ENCODE data around the gene OR51T1.

OR51T1 gene

GRCh38 chr11:4863876-4864275 lies 17.8 kb upstream of the OR51T1 start:
- TF ChIP-seq CTCF (IDR thresholded peaks at IDR 0.05; ENCODE audit: low read depth, low read length, missing control alignments), result no peak
- no peak overlapping the region for H3K4me3 ChIP-seq (replicated peaks; ENCODE audit: low read depth, low read length)
- DNase-seq (ENCODE audit: extremely low read depth, low read depth), result no peak

- no peak for DNase-seq (ENCODE audit: extremely low read depth, low read depth)
- no peak for TF ChIP-seq CTCF (IDR thresholded peaks at IDR 0.05; ENCODE audit: low read depth, low read length, missing control alignments)
- H3K4me3 ChIP-seq (replicated peaks; ENCODE audit: low read depth, low read length), result no peak overlapping the region
Measured at GRCh38 chr11:4865855-4866254, 15.8 kb upstream of the OR51T1 start.

DNA sequence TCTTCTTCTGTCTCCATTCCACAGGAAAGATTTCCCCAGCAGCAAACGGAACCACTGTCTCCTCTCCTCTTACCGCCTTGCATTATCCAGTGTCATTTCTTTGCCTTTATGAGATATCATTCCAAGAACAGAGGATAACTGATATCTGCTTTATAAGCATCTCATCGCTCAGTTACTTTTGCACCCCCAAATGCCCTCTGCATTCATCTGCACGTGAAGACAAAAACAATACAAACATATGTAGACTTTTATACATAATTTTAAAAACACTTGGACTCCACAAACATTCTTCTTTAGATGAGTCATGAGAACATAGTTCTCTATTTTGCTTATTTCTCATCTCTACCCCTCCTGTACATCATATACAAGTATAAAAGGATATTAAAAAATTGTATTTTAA lies 512 bp upstream of the OR51T1 start:
- H3K4me3 ChIP-seq (replicated peaks; ENCODE audit: low read depth, low read length), result no peak overlapping the region
- TF ChIP-seq CTCF (IDR thresholded peaks at IDR 0.05; ENCODE audit: low read depth, low read length, missing control alignments), result no peak
- no peak for DNase-seq (ENCODE audit: extremely low read depth, low read depth)

- no peak for TF ChIP-seq CTCF (IDR thresholded peaks at IDR 0.05; ENCODE audit: low read depth, low read length, missing control alignments)
- no peak overlapping the region for H3K4me3 ChIP-seq (replicated peaks; ENCODE audit: low read depth, low read length)
- no peak for DNase-seq (ENCODE audit: extremely low read depth, low read depth)
Measured at GRCh38 chr11:4882543-4882942, 843 bp downstream of the OR51T1 start.

DNA sequence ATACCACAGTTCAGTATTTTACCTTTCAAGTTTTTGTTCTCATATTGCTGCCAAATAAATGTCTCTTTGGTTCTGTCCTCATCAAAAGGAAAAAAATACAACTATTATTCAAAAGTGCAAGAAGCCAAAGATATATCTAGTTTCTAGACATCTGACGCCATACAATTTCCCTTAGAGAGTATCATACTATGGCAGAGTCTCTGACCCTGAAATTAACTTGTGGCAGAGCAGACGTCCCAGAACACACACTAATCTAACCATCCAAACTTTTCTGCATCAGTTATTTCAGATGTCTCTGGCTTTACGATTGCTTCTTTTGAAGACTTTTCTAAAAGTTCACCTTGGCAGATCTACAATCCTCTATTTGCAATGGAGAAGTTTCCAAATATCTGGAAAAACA lies 2.7 kb downstream of the OR51T1 start:
- DNase-seq (ENCODE audit: extremely low read depth, low read depth), result no peak
- H3K4me3 ChIP-seq (replicated peaks; ENCODE audit: low read depth, low read length), result no peak overlapping the region
- no peak for TF ChIP-seq CTCF (IDR thresholded peaks at IDR 0.05; ENCODE audit: low read depth, low read length, missing control alignments)

DNA sequence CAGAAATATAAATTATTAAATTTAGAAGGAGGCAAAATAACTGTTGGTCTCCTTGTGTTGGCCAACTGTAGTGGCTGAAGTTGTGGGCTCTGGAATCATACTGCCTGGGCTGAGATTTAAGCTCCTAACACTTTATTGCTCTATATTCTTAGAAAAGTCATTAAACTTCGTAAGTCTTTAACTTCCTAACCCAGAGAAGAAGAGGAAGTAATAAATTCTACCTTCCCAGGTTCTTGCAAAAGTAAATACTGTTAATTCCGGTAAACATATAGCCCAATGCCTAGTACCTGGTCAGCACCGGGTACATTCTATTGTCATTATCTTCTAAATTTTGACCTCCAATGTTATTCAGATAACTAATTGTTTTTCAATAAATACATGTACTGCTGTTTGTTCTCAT lies 4.5 kb downstream of the OR51T1 start:
- no peak overlapping the region for H3K4me3 ChIP-seq (replicated peaks; ENCODE audit: low read depth, low read length)
- DNase-seq (ENCODE audit: extremely low read depth, low read depth), result no peak
- TF ChIP-seq CTCF (IDR thresholded peaks at IDR 0.05; ENCODE audit: low read depth, low read length, missing control alignments), result no peak

- DNase-seq (ENCODE audit: extremely low read depth, low read depth), result no peak
- no peak overlapping the region for H3K4me3 ChIP-seq (replicated peaks; ENCODE audit: low read depth, low read length)
- TF ChIP-seq CTCF (IDR thresholded peaks at IDR 0.05; ENCODE audit: low read depth, low read length, missing control alignments), result no peak
Measured at GRCh38 chr11:4887591-4887990, 5.9 kb downstream of the OR51T1 start.

All from HFF-Myc (cell line).